NB4 (cell line): Measurements from ENCODE around the gene SHKBP1.

Experiments
- DNase-seq: peaks from one replicate; pipeline ENCODE4 v3.0.0; 2010; ENCODE audit warnings: low read depth
- H3K4me3 ChIP-seq: one replicate; pipeline ENCODE4 v1.5.1; 2011; ENCODE audit warnings: mild to moderate bottlenecking, low read depth, low read length, moderate library complexity
- MYC ChIP-seq: IDR thresholded peaks from 2 replicates; pipeline ENCODE4 v1.6.1; 2011; ENCODE audit warnings: low read depth, low read length
- POLR2A ChIP-seq: IDR thresholded peaks from 2 replicates; pipeline ENCODE4 v1.6.1; 2011; ENCODE audit warnings: mild to moderate bottlenecking; ENCODE audit not compliant: insufficient read length; ENCODE audit errors: extremely low read depth
- TF ChIP-seq, protein P1 (sequence below): IDR thresholded peaks from one replicate; pipeline ENCODE4 v1.5.1; 2012; ENCODE audit warnings: low read depth, low read length
- TF ChIP-seq, protein P2 (sequence below): IDR thresholded peaks from 2 replicates; pipeline ENCODE4 v1.6.1; 2011; ENCODE audit warnings: low read depth, low read length

Gene SHKBP1

DNA sequence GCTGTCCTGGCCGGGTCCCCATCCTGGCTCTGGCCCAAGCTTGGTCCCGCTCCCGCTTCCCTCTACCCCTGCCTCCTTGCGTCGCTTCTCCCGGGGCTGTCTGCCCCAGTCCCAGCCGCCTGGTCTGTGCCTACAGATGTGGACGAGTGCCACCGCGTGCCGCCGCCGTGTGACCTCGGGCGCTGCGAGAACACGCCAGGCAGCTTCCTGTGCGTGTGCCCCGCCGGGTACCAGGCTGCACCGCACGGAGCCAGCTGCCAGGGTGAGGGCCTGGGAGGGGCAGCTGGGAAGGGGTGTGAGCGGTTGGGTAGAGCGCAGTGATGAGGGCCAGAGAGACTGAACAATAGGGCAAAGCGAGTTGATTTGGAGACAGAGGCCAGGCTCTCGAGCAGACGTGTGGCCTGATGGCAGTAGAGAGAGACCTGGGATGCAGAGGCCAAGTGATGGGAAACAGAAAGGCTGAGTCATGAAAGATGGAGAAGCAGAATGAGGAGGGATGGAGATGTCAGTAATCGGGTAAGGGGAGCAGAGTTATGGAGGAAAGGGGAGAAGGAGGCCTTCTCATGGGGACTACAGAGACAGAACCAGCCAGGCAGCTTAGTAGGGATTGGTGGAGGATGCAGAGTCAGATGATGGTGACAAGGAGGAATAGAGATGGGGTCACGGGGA, 33.9 kb downstream of the SHKBP1 start:
- no peak overlapping the region for H3K4me3 ChIP-seq
- DNase-seq: no peak
- TF ChIP-seq, protein P1, sequence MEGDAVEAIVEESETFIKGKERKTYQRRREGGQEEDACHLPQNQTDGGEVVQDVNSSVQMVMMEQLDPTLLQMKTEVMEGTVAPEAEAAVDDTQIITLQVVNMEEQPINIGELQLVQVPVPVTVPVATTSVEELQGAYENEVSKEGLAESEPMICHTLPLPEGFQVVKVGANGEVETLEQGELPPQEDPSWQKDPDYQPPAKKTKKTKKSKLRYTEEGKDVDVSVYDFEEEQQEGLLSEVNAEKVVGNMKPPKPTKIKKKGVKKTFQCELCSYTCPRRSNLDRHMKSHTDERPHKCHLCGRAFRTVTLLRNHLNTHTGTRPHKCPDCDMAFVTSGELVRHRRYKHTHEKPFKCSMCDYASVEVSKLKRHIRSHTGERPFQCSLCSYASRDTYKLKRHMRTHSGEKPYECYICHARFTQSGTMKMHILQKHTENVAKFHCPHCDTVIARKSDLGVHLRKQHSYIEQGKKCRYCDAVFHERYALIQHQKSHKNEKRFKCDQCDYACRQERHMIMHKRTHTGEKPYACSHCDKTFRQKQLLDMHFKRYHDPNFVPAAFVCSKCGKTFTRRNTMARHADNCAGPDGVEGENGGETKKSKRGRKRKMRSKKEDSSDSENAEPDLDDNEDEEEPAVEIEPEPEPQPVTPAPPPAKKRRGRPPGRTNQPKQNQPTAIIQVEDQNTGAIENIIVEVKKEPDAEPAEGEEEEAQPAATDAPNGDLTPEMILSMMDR: no peak
- TF ChIP-seq, protein P2, sequence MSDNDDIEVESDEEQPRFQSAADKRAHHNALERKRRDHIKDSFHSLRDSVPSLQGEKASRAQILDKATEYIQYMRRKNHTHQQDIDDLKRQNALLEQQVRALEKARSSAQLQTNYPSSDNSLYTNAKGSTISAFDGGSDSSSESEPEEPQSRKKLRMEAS: no peak
- TF ChIP-seq MYC: no peak
- no peak for TF ChIP-seq POLR2A

- TF ChIP-seq, protein P2: no peak
- TF ChIP-seq, protein P1: no peak
- TF ChIP-seq POLR2A (no peak), MYC (no peak)
- no peak for DNase-seq
- no peak overlapping the region for H3K4me3 ChIP-seq
Observed at GRCh38 chr19:40611096-40611495, 34.4 kb downstream of the SHKBP1 start.

DNA sequence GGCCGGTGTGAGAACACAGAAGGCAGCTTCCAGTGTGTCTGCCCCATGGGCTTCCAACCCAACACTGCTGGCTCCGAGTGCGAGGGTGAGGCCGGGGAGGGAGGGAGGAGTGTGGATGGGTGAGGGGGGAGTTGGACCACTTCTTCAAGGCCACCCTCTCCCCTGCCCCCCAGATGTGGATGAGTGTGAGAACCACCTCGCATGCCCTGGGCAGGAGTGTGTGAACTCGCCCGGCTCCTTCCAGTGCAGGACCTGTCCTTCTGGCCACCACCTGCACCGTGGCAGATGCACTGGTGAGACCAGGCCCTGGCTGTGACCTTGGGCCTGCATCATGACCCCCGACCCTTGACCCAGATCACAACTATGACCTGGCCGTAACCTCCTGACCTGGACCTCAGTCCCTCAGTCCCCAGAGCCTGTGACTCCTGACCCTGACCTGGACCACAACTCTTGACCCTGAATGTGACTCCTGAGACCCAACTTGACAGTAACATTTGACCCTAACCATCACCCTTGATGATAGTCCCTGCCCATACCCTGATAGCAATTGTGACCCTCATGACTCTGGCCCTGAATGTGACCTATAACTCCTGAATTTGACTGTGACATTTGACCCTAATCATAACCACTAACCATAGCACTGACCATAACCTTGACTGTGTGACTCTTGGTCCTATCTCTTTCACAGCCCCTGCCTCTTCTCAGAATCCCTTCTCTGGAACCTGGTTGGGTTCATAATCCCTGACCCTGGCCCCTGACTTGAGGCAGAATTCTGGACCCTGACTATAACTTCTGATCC, 35.4 kb downstream of the SHKBP1 start:
- TF ChIP-seq, protein P1: no peak
- TF ChIP-seq MYC (no peak), POLR2A (no peak)
- TF ChIP-seq, protein P2: no peak
- no peak overlapping the region for H3K4me3 ChIP-seq
- DNase-seq: no peak

- DNase-seq: no peak
- H3K4me3 ChIP-seq: no peak overlapping the region
- TF ChIP-seq, protein P1: no peak
Observed at GRCh38 chr19:40612831-40613689, 36.4 kb downstream of the SHKBP1 start.

GRCh38 chr19:40613690-40614621, 37.3 kb downstream of the SHKBP1 start:
- H3K4me3 ChIP-seq: no peak overlapping the region
- TF ChIP-seq, protein P1: no peak
- TF ChIP-seq MYC: no peak
- TF ChIP-seq, protein P2: no peak
- TF ChIP-seq POLR2A: no peak
- no peak for DNase-seq
